OCI-LY1 (cell line): ENCODE measurements around the gene TPSD1.
"Not testable (repeated sequence)": the region's sequence is repeated elsewhere in the genome, so short reads cannot be mapped to it uniquely, and the experiment has no call there.

Experiments
- H2AFZ ChIP-seq: fragments of 200-600 bp; sonication (generic), shearing (Covaris generic); 2 replicates; pipeline ENCODE4 v1.6.0; 2014; ENCODE audit warnings: antibody characterized with exemption, mild to moderate bottlenecking, low read length
- H3F3A ChIP-seq: fragments of 200-600 bp; sonication (generic), shearing (Covaris generic); 2 replicates; pipeline ENCODE4 v1.6.0; 2014; ENCODE audit warnings: mild to moderate bottlenecking, antibody characterized with exemption, low read length, moderate library complexity; ENCODE audit not compliant: insufficient read depth
- H3K27ac ChIP-seq: fragments of 200-600 bp; sonication (generic); 2 replicates; pipeline ENCODE4 v1.5.1; 2014; ENCODE audit warnings: low read length, mixed run types, mild to moderate bottlenecking, low read depth; ENCODE audit not compliant: poor library complexity, severe bottlenecking
- H3K27me3 ChIP-seq: fragments of 200-600 bp; sonication (generic); 2 replicates; pipeline ENCODE4 v1.6.0; 2014; ENCODE audit warnings: antibody characterized with exemption, mild to moderate bottlenecking, low read length, moderate library complexity; ENCODE audit not compliant: insufficient read depth
- H3K36me3 ChIP-seq: fragments of 200-600 bp; sonication (generic); 2 replicates; pipeline ENCODE4 v1.6.1; 2014; ENCODE audit warnings: mild to moderate bottlenecking, antibody characterized with exemption, low read length, moderate library complexity, mixed read lengths; ENCODE audit not compliant: insufficient read depth
- H3K4me1 ChIP-seq: fragments of 200-600 bp; sonication (generic); 2 replicates; pipeline ENCODE4 v1.5.1; 2014; ENCODE audit warnings: mild to moderate bottlenecking, low read length, moderate library complexity; ENCODE audit not compliant: insufficient read depth, severe bottlenecking
- H3K4me2 ChIP-seq: fragments of 200-600 bp; sonication (generic), shearing (Covaris generic); 2 replicates; pipeline ENCODE4 v1.6.1; 2014; ENCODE audit warnings: low read length
- H3K4me3 ChIP-seq: fragments of 200-600 bp; sonication (generic); 2 replicates; pipeline ENCODE4 v1.5.1; 2014; ENCODE audit warnings: low read length, low read depth, mild to moderate bottlenecking, mixed read lengths; ENCODE audit not compliant: poor library complexity, severe bottlenecking
- H3K79me2 ChIP-seq: fragments of 200-600 bp; shearing (Covaris generic); 2 replicates; pipeline ENCODE4 v1.6.1; 2016; ENCODE audit warnings: mixed run types, low read length, mixed read lengths; ENCODE audit not compliant: insufficient read depth
- H3K9ac ChIP-seq: fragments of 200-600 bp; sonication (generic), shearing (Covaris generic); 2 replicates; pipeline ENCODE4 v1.6.1; 2014; ENCODE audit warnings: mild to moderate bottlenecking, low read length, mixed read lengths
- H3K9me2 ChIP-seq: fragments of 200-600 bp; sonication (generic), shearing (Covaris generic); 2 replicates; pipeline ENCODE4 v1.6.1; 2014; ENCODE audit warnings: low read depth, mild to moderate bottlenecking, low read length, mixed read lengths
- H3K9me3 ChIP-seq: fragments of 200-600 bp; shearing (Covaris generic); 2 replicates; pipeline ENCODE4 v1.6.1; 2014; ENCODE audit warnings: low read length, mixed read lengths
- H4K20me1 ChIP-seq: fragments of 200-600 bp; sonication (generic), shearing (Covaris generic); 2 replicates; pipeline ENCODE4 v1.6.0; 2016; ENCODE audit warnings: mild to moderate bottlenecking, low read length; ENCODE audit not compliant: insufficient read depth
- CTCF ChIP-seq: fragments of 200-600 bp; sonication (generic), shearing (Covaris generic); IDR thresholded peaks from 2 replicates; pipeline ENCODE4 v1.5.1; 2017; ENCODE audit warnings: mild to moderate bottlenecking, antibody characterized with exemption, low read length, moderate library complexity, mixed read lengths
- EZH2 ChIP-seq: fragments of 200-600 bp; sonication (generic), shearing (Covaris generic); IDR thresholded peaks from 2 replicates; pipeline ENCODE4 v1.8.0; 2017; ENCODE audit warnings: borderline replicate concordance, mixed run types, mild to moderate bottlenecking, antibody characterized with exemption, low read length, moderate library complexity, mixed read lengths

TPSD1 gene

GRCh38 chr16:1293921-1294656 lies 38.2 kb downstream of the TPSD1 start:
- H3K79me2 ChIP-seq: no peaks in the 10 kb centered on the region
- H3K4me2 ChIP-seq: no peak overlapping the region
- no peaks in the 10 kb centered on the region for H3K36me3 ChIP-seq
- H3K9me3 ChIP-seq: no peaks in the 10 kb centered on the region
- 0 out of 2 replicates have a peak, but pooled peaks cover 9% of the 10 kb centered on the region for H3K27me3 ChIP-seq
- TF ChIP-seq CTCF (no peak), EZH2 (no peak)
- H3F3A ChIP-seq: no peaks in the 10 kb centered on the region
- H3K4me1 ChIP-seq: no peaks in the 10 kb centered on the region
- H3K4me3 ChIP-seq: no peak overlapping the region
- no peak overlapping the region for H3K27ac ChIP-seq
- no peak overlapping the region for H2AFZ ChIP-seq
- H3K9ac ChIP-seq: no peak overlapping the region
- no peaks in the 10 kb centered on the region for H3K9me2 ChIP-seq
- H4K20me1 ChIP-seq: no peaks in the 10 kb centered on the region

- H3K27ac ChIP-seq: no peak overlapping the region
- H4K20me1 ChIP-seq: no peaks in the 10 kb centered on the region
- TF ChIP-seq EZH2 (no peak), CTCF (no peak)
- H3K4me3 ChIP-seq: no peak overlapping the region
- H3K27me3 ChIP-seq: peaks cover 8% of the 10 kb centered on the region; the same call in 1 of the 2 replicates
- no peaks in the 10 kb centered on the region for H3K79me2 ChIP-seq
- H3K4me1 ChIP-seq: no peaks in the 10 kb centered on the region
- no peak overlapping the region for H3K9ac ChIP-seq
- H3K4me2 ChIP-seq: no peak overlapping the region
- H3K9me2 ChIP-seq: no peaks in the 10 kb centered on the region
- no peaks in the 10 kb centered on the region for H3K9me3 ChIP-seq
- H3K36me3 ChIP-seq: no peaks in the 10 kb centered on the region
- H2AFZ ChIP-seq: no peak overlapping the region
- H3F3A ChIP-seq: no peaks in the 10 kb centered on the region
Observed at GRCh38 chr16:1295465-1295864, 39.6 kb downstream of the TPSD1 start.

- H3K4me1 ChIP-seq, H3K27me3 ChIP-seq, H3K4me2 ChIP-seq, H3F3A ChIP-seq, H3K79me2 ChIP-seq, H4K20me1 ChIP-seq, H2AFZ ChIP-seq, H3K36me3 ChIP-seq, H3K9ac ChIP-seq, H3K9me3 ChIP-seq, H3K9me2 ChIP-seq, H3K4me3 ChIP-seq, H3K27ac ChIP-seq: not testable (repeated sequence)
Observed at GRCh38 chr16:1296688-1297017, 40.8 kb downstream of the TPSD1 start.
